GM19025 (cell line): Measurements from ENCODE around the gene TSPAN5.

ENCODE experiments used
- ATAC-seq: cut with Tn5 transposase; IDR thresholded peaks from one replicate; pipeline ENCODE4 v1.9.1; 2021; ENCODE audit warnings: mild to moderate bottlenecking, low read depth, moderate library complexity; ENCODE audit not compliant: unreplicated experiment

TSPAN5 gene

DNA sequence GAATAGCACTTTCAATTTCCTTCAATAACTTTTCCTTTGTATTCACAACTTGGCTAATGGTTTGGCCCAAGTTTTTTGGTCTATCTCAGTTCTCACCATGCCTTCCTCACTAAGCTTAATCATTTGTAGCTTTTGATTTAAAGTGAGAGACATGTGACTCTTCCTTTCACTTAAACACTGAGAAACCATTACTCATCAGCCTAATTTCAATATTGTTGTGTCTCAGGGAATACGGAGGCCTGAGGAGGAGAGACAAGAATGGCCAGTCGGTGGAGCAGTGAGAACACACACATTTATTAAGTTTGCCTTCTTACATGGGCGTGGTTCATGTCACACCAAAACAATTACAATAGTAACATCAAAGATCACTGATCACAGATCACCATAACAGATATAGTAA, 56.7 kb downstream of the TSPAN5 start:
- peak; percentile 60 for ATAC-seq

DNA sequence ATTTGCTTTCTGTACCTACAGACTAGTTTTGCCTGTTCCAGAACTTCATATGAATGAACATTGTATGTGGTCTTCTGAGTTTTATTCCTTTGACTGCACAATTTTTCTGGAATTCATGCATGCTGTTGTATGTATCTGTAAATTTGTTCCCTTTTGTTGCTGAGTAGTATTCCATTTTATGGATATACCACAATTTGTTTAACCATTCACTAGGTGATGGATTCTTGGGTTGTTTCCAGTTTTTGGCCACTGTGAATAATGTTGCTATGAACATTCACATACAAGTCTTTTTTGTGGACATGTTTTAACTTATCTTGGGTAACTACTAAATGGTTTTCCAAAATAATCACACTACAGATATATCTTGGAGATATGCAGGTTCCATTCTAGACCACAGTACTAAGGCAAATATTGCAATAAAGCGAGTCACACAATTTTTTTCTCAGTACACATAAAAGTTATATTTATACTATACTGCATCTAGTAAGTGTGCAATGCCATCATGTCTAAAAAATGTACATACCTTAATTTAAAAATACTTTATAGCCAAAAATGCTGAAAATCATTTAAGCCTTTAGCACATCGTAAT, 58.7 kb downstream of the TSPAN5 start:
- no peak for ATAC-seq

DNA sequence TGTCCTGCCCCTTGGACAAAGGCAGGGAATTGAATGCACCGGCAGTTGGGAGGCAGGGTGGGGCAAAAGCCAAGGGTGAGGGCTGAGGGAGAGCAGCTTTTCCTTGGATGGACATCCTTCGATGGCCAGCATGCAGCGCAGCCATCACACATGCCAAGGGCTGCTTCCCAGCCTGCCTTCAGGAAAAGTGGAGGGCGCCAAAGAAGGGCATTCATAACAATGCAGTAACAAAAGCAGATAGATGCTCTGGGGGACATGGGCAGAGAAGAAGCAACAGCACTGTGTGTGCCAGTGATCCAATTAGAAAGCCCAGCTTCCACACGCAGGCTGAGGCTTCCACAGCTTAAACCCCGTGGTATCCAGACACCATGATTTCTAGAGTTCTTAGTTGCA, 71.5 kb downstream of the TSPAN5 start:
- no peak for ATAC-seq

DNA sequence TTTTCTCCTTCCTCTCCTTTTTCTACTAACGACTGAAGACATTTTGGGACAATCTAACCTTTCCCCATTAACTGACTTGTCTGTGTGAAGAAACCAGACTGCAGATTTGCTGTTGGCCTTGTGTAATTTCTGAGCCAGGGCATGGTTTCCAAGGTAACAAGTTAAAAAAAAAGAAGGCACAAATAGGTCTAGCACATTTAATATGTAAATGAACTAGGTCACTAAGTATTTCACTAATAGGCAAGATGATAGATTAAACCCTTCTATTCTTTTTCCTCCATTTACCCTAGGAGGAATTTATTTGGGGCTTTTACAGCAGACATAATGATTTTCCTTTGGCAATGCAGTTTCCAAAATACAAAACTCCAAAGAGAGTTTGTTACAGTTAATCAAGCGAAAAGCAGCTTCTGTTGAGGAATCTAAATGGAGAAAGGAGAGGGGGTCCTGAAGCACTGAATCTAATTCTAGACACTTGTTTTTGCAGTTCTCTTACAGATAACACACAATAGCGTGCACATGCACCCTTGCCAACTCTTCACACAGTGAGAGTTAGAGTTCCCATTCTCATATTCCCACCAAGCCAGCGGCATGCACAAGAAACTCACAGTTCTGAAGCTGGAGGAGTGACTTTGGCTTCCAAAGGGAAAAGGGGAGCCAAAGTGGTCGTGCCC, 72.0 kb downstream of the TSPAN5 start:
- no peak for ATAC-seq

DNA sequence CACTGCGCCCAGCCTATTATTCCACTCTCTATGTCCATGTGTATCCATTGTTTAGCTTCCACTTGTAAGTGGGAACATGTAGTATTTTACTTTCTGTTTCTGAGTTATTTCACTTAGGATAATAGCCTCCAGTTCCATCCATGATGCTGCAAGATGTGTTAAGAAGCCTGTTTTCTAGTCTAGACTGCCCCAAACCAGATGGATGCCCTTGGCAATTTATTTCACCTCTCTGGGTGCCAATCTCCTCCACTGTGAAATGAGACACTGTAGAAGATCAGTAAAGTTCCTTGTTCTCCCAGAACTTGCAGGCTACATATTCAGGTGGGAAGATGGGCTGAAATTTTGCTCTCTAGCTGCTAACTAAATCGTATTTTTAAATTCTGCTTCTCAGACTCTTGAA, 72.8 kb downstream of the TSPAN5 start:
- ATAC-seq: no peak

DNA sequence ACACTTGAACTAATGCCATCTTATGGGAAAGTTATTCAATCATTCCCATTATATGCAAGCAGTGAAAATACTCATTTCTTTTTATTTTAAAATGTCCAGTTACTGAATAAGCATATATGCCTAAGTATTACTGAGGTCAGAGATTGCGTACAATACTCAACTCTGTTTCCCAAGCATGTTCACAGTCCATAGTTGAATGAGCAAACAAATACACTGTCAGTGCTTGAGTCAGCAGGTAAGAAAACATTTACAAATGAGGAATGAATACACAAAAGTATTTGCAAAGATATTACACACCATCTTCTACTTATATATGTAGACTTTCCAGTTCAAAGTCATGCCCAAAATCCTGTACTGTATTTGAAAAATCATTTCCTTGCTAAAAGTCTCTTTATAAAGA, 74.1 kb downstream of the TSPAN5 start:
- no peak for ATAC-seq

DNA sequence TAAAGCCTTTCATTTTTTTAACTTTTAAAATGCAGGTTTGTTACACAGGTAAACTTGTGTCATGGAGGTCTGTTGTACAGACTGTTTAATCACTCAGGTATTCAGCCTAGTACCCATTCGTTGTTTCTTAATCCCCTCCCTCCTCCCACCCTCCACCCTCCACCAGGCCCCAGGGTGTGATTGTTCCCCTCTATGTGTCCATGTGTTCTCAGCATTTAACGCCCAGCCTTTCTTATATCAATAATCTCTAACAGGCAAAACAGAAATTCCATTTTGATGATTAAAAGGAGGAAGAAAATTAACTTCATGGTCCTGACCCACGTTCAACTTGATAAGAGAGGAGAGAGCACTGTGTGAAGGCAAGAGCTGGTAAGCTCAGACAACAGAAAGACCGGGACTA, 75.1 kb downstream of the TSPAN5 start:
- ATAC-seq: no peak

DNA sequence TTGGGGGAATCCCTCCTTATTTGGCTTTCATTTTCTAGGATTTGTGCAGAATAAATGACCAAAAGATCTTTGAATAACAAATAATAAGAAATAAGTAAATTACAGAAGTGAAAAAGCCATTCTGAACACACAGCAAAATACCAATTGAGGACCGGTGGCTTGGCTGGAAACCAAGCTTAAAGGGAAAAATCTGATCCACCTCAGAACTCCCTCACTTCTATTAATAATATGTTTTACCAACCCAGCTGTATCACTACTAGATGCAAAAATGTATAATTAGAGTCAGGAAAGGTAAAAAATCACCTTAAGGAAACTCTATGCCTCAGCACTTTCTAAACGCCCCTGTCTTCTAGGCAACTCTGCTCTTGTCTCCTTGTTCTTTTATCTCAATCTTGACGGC, 77.3 kb downstream of the TSPAN5 start:
- no peak for ATAC-seq

DNA sequence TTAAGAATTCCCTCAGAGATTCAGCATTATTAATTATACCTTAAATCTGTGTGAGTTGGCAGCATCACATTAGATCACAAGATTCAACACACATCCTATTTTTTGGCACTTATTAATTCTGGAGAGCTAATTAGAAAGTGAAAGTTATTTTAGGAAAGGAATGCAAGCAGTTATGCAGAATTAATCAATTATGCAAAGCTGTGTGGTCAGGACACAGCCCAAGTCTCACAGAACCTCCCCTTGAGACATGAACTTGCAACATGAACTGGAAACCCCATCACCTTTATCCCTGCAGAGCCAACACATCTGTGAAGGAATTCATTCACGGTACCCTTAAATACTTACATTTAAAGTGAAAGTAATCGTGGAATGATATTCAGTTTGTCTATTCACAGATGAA, 80.5 kb downstream of the TSPAN5 start:
- ATAC-seq: no peak

DNA sequence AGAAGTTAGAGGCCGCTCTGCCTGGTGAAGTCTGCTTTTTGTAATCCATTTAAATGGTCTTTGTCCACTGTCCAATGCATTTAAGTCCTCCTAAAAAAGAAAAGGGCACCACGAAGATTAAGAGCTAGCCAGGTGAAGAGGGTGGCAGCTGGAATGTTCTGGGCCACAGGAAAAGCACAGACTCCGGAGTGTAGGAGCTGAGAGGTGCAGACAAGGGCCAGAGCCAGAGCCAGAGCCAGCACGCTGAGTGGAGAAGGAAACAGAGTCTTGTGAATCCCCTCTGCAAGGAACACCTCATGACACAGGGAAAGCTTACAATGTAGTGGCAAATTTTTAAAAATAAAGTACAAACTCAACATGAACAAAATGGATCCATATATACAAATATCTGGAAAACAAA, 83.6 kb downstream of the TSPAN5 start:
- no peak for ATAC-seq

DNA sequence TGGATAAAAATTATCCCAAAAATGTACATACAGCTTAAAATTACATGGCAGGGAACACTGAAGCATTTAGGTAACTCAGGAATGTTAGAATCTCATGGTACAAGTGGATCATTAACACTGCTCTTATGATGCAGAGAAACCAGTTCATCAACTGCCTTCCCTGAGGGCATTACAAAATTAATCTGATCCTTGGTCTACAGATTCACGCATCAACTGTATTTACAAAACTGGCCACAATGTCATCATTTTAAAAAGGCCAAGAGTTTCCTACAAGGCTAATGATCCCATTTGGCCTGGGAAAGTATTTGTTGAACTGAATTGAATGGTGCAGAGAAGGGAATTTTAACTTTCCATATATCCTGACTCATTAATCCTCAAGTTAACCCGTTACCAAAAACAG, 84.6 kb downstream of the TSPAN5 start:
- no peak for ATAC-seq

DNA sequence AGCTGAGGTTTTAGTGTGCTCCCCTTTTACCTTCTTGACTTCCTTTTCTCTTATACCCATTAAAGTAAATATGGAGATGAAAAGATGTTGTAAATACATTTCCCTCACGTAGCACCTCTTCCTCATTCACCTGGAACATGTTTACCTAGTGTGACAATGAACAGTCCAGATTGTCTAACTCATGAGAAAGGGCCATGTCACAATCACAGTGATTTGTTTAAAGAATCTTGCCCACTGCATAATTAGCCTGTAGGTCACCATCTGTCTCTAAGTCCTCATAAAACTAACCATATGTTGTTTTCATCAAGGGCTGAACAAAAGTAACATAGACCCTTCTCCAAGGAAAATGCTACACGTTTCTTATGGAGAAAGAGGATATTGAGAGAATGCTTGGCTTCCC, 85.7 kb downstream of the TSPAN5 start:
- no peak for ATAC-seq

DNA sequence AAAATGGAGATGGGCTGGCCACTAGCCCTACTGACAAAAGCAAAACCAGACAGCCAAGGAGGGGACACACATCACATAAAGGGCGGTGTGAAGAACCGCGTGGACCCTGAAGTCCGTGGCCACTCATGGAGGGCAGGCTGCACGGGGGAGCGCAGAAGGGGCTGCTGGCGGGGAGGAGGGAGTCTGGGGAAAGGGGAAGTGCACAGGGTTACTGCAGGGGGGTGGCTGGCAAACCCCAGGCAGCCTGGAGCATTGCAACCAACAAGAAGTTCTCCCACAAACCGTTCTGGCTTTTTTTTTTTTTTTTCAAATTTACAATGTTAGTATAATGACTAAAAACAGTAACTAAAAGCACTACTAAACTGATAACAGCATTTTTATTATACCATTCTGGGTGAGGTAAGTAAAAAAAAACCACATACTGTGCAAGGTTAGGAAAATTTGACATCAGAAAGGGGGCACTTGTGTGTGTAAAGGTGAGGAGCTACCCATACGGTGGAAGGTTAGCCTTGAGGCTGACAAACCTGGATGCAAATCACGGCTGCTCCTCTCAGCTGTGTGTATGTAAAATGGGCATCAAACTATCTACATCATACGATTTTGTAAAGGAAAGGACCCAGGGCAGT, 87.1 kb downstream of the TSPAN5 start:
- ATAC-seq: no peak

DNA sequence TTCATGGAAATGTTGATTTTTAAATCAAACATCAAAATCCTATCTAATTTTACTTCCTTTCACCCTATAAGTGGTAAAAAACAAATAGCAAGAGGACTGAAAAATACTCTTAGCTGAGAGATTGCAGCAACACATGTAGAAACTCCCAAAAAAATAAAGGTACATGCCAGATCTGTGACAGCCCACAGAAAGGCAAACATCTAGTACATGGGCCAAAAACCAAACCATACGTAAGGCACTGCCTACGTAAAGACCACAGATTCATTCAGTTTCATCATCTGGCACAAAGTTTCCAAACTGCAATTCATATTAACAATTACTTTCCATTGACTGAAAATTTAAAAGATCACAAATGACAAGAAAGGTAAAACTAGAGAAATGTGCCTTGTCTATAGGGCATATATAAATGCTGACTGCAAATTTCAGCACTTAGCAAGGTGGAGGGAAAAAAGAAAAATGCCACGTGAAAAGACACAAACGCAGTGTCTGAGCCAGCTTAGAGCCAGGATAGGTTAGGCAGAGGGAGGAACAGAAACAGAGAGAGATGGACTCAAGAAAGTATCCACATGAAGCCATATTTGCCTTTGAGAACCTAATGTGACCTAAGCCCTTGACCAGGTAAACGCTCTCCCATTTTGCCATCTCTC, 88.1 kb downstream of the TSPAN5 start:
- no peak for ATAC-seq

DNA sequence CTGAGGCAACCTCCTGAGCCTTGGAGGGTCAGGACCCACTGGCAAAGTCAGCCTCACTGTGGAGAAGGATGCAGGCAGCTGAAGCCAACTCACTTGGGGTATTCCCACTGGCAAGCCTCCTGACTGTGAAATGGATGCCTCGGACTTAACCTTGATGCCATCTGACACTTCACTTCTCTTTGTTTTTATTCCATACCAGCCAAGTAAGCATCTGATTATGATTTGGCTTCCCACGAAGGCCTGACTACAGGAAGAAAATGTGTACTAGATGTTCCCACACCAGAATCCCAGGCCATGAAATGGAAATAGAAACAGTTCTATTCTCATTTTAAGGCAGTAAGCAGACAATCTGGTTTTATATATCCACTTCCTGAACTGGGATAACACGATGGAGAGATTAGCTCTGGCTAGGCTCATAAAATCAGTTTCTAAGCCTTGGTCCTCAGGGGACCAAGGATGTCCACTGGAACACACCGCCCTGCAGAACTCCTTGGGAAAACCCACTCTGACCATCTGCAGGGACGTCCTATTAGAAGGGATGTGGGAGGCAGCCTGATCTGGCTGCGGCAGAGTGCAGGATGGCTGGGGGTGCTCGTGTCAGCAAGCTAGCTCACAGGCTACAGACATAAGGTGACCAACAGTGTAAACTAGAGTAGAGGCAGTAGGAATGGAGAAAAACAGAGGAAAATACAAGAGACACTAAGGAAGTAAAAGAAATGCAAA, 89.3 kb downstream of the TSPAN5 start:
- no peak for ATAC-seq

DNA sequence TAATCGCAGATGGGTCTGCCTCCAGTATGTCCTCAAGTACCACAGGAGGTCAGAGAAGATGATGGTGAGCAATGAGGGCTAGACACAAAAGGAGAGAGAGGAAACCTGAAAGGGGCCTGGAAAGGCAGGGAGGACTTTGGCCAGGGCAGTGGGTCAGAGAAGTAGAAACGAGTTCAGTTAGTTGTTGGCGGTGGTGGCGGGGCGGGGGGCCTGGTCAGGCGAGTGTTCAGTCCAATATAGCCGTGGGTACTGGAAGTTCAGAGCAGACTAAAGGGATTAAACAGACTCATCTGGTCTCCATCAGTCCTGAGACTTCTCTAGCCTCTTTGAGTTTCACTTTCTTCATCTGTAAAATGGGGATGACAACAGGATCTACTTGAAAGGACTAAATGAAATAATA, 90.8 kb downstream of the TSPAN5 start:
- ATAC-seq: no peak

DNA sequence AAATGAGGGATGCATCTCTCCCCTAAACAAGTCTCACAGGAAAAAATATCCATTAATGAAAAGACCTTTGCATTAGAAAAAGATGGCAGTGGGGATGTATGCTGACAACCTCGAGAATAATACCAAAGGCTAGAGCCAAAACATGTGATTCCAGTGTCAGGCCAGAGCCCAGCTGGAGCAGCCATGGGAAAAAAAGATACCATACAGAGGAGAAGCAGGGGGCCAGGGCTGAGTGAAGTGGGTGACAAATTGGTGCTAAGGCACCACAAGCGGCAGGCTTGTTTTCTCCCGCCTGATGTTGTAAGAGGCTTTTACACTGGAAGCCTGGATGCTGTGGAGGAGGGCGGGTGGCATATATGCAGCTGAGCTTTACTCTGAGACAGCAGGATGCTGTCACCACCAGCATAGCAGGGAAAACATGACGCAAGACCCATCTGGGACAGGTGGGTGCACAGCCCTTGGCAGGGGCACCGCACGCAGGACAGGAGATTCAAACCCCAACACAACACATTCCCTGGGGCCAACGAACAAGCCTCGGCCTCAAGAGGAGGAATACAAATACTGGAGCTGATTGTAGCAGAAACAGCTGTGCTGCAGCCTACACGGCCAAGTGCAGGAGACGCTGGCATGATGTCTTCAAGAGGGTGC, 91.9 kb downstream of the TSPAN5 start:
- ATAC-seq: no peak

DNA sequence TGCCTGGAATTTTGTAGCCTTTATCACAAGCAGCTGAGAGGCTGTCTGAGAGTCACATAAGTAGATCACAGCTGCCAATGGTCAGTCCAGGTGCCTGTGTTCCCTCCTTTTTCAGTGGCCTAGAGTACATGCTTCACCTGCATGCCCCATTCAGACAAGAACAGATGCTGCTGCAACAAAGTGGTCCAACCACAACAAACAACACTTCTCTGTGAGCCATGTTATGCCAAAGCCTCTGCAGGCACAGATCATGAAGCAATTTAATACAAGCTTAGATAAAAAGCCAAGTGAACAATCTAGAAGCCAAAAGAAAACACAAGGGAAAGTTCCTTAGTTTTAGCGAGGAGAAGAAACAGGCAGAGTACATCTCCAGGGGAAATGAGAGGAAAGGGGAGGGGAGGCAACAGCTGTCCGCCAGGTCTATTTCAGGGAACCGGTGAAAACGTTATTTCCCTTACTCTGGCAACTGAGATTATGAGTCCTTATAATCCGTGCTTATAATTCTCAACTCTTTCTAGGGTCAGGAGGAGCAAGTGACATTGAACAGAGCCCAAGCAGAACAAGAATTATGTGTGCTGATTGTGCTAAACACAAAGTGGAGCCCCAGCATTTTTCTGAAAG, 92.6 kb downstream of the TSPAN5 start:
- ATAC-seq: no peak

DNA sequence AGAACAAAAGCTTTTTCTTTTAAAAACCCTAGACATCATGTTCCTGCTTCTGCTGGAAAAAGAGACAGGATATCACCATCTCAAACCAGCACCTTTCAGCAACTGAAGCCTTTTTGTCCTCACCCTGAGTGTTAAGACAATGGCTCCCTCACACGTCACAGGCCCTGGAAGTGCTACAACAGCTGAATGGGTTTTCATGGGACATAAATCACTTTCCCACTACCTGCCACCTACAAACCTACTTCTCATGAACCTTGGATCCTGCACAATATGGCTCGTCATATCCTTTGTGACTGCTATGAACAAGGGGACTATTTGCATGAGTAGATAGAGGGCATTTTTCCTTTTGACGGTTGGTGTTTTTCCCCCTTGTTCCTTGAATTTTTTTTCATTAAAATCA, 93.6 kb downstream of the TSPAN5 start:
- ATAC-seq: no peak

DNA sequence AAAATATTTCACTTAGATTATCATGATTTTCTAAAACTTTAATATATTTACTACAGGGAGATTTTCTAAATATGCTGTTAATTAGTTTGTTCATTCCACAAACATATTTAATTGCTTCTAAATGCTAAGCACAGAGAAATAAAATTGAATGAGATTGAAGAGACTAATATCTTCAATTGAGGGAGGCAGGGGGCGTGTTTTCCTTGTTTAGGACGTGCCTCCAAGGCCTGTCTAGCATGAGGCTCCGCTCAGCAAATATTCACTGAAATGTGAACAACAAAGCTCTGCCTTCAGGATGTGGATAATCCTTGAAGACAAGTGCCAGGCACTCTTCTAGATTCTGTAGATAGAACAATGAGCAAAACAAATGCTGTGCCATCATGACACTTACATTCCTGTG, 98.1 kb downstream of the TSPAN5 start:
- no peak for ATAC-seq
